Stimulated activated CD4-positive, alpha-beta T cell treated with anti-CD3 and anti-CD28 coated beads, Interleukin-15, amount 100 ng/mL, for 24 hours (primary cell): ENCODE data around the gene GUCY1A2.

Experiments used
- DNase-seq: peaks from one replicate; pipeline ENCODE4 v3.0.0-alpha.2; 2020

The GUCY1A2 gene

DNA sequence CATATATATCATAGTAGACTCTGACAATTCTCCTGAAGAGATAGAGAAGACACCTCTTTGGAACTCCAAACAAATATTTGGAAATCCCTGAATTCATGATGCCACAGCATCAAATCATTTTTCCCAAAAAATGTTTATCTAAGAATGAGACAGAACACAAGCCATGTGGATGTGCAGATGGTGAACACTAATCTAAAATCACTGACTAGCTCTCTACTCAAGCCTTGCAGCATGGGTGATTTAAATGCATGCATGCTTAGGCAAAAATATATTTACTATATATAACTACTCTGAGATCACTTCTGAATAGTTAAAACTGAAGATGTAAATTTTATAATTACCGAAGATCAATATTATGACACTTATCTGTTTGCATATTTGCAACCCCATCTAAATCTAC, 289.9 kb downstream of the GUCY1A2 start:
- DNase-seq = no peak

DNA sequence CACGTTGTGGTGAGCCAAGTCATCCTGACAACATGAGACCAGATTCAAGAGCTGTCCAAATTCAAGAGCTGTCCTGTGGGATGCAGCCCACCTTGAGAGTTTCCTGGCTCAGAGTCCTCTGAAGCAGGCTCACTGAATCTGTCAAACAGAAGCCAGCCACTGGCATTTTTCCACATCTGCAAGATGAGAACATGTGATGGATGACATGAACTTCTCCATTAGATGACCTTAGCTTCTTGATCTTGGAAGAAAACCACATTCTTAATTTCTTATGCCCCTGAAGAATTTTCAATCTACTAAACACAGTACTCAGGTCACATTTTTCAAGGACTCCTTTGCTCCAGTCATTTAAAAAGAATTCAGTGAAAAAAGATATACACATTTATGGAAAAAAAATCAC, 291.0 kb downstream of the GUCY1A2 start:
- no peak for DNase-seq

DNA sequence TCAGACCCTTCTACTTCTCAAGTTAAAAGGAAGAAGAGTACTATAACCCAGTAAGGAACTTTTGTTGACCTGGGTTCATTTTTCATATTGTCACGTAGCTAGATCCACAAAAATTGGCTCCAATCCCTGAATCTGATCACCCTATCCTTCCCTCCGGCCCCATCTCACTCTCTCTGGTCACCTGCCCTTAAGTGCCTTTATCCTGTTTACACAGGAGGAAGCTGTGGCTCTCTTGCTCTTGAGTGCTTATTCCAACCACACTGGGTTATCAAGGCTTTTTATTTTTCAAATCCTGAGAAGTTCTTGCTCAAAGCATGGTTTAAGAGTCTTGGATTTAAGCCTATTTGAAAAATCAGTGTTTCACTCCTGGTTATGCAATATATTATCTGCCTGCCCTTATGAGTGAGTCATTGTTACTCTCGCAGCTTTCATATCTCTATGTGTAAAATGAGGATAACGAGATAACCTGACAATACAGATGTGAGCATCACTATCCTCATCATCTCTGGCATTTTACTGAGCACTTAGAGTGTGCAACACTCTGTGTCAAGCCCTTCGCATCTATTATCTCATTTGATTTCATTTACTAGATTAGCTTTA, 293.9 kb downstream of the GUCY1A2 start:
- DNase-seq = no peak

DNA sequence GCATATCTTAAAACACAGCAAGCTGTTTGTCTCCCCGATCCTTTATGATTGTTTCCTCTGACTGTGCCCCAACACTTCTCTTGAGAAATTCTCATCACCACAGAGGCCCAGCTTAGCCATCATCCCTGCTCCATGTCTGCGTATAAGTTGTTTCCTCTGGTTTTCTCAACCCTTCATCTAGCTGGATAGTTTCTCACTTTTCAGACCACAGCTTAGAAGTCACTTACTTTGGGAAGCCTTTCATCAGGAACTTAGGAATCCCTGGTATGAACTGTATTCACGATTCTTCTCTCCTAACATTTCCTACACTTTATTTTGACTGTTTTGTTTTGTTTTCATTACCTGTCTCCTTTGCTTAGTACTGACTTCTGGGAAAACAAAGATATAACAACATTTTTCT, 295.2 kb downstream of the GUCY1A2 start:
- DNase-seq = no peak

DNA sequence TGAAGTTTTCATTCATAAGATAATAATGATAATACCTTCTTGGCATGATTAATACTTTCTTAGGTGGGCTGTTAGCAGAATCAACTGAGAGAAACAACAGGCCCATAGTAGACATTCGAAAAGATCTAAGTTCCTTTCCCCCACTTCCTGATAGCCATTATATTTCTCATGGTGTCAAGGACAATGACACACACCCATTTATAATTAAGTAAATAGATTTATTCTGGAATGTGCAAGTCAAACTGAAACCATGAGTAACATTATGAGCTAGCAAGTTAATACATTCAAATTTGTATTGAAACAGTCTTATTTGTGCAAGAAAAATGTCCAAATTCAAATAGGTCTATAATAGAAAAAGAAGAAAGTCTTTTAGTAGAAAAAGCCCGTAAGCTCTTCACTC, 301.1 kb downstream of the GUCY1A2 start:
- DNase-seq = no peak

DNA sequence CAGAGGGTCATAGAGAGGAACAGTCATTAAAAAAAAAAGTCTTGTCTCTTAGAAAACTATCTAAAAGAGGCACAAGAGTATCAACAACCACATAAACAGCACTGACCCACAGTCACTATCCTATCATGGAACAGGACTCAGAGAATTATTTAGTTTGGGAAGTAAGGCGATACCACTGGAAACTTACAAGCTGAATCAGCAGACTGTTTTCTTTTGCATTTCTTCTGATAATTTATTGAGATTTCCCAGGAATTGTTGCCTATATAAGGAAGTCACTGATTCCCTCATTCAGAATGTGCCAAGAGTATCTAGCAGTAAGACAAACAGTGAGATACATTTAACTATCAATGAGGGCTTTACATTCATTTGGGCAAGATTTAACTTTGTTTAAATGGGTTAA, 304.1 kb downstream of the GUCY1A2 start:
- DNase-seq = no peak

DNA sequence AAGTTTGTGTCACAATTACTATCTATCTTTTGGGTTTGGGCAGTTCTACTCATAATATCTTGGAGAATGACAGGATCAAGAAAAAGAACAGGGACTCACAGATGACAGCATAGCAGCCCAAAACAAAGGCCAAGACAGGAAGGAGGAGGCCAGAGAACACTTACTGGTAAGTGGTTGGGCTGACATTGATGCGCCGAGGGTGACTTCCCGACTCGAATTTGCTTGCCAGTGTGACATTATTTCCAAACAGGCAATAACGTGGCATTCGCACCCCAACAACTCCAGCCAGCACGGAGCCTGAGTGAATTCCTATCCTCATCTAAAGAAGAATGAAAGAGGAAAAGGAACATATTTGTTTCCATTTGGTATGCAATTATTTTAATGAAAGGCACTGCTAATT, 309.9 kb downstream of the GUCY1A2 start:
- no peak for DNase-seq

DNA sequence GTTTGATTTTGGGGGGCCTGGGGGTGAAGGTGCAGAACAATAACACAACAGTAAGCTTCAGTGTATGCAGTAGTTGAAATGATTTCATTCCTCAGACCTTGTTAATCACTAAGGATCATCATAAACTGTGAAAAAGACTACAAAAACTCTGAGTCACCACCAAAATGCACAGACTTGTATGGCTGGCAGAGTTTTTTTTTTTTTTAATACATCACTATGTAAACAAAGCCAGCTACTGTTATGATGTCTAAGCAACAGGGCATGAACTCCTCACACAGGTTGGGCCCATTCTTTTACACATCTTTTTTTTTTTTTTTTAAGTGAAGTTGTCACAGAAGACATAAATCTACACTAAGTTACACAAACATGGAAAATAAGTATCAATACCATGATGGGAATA, 311.9 kb downstream of the GUCY1A2 start:
- no peak for DNase-seq

DNA sequence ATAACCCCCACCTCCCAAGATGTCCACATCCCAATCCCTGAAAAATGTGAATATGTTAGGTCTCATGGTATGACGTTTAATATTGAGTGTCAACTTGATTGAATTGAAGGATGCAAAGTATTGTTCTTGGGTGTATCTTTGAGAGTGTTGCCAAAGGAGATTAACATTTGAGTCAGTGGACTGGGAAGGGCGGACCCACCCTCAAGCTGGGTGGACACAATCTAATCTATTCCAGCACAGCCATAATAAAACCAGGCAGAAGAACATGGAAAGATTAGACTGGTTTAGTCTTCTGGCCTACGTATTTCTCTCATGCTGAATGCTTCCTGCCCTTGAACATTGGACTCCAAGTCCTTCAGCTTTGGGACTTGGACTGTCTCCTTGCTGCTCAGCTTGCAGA, 315.5 kb downstream of the GUCY1A2 start:
- DNase-seq = no peak

DNA sequence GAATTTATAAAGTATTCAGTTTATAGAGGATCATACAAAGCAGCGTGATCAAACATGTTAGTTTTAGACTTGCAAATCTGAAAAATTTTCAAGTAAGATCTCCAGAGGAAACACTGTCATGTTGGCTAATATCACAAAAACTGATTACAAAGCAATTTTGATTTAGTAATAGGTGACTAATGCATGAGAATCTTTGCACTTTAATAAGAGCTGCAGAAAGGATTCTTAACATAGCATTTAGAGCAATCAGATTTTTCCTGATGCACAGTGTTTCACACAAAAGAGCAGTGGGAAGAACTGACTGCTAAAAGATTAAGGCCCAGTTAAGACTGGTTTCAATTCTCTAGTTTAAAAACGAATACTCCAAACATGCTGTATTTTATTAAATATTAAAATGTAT, 321.2 kb downstream of the GUCY1A2 start:
- DNase-seq = no peak

DNA sequence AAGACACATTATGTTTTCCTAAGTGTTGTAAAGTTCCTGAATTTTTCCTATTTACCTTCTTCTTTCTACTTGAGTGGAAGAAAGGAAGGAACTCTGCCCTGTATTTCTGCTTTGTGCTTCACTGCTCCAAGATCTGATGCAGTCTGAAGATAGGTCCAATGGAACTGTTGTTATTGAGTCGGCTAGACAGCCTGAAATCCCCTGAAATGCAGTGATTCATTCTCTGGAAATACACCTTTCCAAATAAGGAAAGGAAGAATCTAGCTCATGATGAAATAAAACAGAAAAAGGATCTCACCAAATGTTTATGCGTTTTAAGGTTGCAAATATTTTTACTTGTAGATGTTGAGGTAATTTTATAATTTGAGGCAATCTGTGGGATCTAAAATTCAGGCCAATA, 322.8 kb downstream of the GUCY1A2 start:
- no peak for DNase-seq

DNA sequence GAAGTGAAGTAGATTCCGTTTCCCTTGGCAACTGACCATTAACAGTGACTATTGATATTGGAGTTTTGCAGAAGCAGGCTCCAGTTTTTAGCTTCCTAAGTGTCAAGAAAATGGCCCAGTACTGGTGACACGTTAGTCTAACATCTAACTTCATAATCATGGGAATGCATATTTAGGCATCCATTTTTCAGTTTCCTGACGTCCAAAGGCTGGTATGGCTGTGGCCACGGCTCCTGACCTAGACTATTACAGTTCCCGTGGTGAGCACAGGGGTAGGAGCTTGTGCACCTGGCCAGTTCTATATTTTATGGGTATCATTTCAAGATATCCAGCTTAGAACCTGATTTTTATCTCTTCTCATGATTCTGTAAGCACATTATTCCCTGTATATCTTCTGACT, 323.8 kb downstream of the GUCY1A2 start:
- DNase-seq = no peak

DNA sequence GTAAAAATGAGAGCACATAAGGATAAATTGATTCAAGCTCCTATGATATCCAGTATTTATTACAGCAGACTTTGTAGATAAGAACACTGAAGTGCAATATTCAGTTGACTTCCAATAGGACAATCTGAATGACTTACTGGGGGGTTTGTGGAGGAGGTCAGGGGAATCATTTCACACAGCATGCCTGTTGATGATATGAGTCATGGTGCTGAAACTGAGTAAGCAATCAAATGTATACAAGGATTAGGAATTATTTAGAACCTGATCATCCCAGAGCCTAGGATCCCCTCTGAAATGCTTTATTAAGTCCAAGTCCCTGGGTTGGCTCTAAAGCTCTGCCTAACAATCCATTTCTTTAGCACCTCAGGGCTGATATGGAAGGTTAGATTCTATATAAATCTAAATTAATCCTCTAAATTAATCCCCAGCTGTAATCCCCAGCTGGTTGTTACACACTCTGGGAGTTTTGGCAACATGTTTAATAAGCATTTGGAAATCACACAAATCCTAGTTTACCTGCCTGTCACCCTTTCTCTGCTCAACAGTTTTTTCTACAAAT, 326.4 kb downstream of the GUCY1A2 start:
- DNase-seq = no peak

DNA sequence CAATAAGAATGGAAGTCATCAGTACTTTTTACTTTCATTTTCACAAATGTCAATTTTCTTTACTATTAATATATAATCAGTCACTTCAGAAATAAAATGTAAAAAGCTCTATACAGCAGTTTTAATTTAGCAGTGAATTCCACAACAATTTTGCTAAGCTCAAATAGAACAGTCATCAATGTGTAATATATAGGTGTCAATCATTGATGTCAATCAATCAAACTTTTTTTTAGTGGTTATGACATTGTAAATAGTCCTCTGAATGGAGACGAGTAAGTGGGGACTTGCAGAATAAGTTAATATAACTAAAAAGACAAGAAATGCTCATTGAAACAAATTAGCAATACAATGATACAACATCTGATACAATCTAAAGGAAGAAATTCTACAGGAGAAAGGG, 327.4 kb downstream of the GUCY1A2 start:
- no peak for DNase-seq

DNA sequence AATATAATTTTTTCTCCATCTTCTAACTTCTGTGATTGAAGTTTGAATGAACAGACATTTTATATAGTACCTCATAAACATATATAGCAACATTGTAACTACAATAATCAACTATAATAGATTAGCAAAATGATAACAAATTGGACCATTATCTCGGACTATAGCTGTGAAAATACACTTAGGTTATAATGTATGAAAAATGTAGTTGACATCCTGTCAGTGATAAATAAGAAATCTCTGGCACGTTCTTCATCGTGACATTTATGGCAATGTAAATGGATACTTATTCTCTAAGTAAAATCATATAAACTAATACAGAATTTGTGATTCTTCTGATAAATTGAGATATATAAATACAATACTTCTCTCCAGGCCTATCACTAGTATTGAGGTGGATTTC, 333.3 kb downstream of the GUCY1A2 start:
- no peak for DNase-seq

DNA sequence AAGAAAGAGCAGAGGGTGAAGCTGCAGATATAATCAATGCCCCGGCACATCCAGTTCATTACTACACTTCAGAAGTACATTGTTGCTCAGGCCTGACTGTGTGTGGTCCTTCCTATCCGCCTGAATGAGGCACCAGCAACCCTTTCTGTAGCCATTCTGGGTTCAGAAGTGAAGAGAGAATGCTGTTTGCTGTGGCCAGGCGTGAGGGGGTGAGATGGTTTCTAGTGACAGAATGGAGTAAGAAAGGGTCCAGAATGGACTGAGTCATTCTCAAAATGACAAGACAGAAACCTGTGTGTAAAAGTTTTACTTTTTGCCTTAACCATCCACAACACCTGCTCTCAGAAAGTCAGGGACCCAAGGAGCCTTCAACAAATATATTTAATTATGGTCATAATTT, 334.8 kb downstream of the GUCY1A2 start:
- no peak for DNase-seq

DNA sequence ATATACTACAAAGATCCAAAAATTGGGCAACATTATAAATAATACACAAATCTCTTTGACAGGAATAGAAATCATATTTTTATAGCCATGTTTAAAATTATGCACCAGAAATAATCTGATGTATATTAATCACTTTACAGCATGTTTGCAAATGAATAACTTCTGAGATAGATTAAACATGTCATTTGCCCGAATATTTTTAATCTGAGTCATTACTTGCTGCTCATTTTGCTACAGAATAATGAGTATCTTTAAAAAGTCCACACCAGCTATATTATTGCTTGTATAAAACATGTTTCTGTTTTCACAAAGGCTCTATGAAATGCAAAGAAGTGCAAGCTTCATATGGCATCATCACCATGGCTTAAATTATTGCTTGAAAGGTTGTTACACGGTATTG, 336.8 kb downstream of the GUCY1A2 start:
- no peak for DNase-seq

DNA sequence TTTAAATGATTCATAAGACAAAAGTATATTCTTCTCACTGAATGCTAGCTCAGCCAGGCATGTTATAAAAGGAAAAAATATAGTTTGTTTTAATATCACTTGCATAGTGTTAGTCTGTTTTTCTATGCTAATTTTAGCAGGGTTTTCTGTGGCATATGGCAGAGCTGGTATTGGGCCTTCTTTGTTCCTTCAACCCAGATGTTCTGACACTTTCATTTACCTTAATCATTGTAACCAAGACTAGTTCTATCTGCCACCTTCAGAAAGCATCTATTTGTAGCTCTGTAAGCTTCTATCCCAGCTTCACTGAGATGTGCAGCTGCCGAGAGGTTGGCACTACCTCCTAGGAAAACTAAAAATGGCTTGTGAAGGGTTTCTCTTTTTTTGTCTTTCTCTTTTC, 338.7 kb downstream of the GUCY1A2 start:
- no peak for DNase-seq

DNA sequence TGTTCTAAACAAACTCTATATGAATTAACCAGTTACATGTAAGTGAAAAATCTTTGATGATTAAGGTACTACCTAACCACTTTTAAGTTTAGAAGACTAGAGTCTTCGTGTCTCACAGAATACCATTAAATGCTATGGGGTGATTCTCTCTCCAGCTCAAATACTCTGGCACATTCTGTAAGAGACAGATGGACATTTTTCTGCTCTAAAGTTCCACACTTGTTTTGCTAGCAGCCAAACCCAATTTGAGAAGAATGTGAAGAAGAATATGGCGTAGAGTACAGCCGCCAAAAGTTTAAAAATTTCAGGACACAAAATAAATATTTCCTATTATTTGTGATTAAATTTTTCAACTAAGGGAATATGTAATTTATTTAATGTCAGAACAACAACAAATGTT, 339.1 kb downstream of the GUCY1A2 start:
- DNase-seq = no peak

DNA sequence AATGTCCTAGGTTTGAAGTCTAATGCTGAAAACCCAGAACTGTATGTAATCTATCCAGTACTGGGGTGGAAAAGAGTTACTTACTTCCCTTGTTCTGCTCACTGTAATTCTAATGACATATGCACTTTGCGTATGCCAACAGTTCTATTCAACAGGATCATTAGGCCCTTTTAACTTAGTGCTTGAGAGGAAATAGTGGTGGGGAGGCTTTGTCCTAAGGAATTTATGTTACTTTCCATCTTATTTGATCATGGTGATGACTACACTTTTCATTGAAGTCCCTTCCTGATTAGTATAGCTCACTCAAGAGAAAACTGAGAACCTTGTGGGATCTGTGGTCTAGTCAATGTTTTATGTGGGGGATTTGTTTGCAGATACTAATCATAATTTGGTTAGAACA, 348.2 kb downstream of the GUCY1A2 start:
- no peak for DNase-seq

DNA sequence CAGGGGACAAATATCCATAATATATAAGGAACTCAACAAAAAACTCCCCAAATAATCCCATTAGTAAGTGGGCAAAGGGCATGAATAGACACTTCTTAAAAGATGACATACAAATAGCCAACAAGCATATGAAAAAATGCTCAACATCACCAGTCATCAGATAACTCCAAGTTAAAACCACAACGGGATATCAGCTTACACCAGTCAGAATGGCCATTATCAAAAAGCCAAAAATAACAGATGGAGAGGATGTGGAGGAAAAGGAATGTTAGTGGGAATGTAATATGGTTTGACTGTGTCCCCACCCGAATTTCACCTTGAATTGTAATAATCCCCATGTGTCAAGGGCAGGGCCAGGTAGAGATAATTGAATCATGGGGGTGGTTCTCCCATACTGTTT, 350.1 kb downstream of the GUCY1A2 start:
- DNase-seq = no peak

DNA sequence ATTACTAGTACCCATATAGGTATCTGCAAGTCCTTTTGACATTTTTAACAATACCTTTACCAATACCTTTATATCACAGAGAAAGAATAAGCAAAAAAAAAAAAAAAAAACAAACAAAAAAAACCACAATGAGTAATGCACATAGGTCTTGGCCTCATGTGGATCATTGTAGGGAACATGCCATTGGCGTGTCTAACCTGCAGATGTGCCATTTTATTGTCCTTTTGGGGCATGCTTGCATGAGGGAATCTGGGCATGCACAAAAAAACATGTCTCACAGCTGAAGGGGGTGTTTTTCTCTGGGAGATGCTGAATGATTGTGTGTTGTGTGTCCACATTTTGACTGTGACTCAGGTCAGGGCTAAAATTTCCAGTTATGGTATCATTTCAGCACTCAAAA, 361.6 kb downstream of the GUCY1A2 start:
- no peak for DNase-seq

DNA sequence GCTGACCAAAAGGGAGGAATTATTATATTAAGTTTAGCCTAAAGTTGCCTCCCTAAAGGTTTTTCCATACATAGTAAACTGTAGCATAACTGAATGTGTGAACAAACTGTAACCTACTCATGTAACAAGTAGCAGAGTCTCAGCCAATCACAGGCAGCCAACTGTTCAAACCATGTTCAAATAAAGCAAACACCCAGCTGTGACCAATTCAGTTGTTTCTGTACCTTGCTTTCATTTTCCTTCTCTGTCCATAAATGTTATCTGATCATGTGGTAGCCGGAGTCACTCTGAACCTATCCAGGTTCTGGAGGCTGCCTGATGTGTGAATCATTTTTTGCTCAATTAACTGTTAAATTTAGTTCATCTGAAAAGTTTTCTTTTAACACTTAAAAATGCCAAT, 373.5 kb downstream of the GUCY1A2 start:
- no peak for DNase-seq

DNA sequence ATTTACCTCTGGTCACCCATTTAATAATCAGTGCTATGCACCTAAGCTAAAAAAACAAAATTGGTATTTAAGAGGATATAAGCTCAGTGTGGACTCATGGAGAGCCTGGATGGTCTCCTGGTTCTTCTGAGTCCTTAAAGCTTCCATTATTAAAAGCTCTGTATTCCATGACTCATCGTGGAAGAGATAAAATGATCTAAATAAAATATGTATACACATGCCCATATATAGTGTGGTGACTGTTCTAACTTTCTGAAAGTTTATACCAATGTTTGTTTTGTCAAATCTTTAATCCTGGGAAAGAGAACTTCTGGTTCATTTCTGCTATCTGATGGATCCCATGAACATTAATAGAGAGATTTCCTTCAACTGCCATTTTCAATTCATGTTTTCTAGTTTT, 375.9 kb downstream of the GUCY1A2 start:
- DNase-seq = no peak

DNA sequence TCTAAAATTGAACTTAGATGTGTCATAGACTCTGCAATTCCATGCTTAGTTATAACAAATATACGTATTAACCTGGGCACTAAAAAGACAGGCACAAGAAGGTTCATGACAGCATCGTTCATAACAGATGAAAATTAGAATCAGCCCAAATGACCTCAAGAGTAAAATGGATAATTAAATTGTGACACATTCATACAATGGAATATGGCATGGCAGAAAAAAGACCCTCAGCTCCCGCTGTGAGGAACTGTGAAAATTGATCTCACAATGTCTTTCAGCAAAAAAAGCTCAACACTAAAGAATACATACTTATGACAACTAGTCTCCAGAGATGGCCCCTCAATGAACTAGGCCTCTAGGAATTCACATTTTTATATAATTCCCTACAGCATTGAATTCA, 386.0 kb downstream of the GUCY1A2 start:
- no peak for DNase-seq

DNA sequence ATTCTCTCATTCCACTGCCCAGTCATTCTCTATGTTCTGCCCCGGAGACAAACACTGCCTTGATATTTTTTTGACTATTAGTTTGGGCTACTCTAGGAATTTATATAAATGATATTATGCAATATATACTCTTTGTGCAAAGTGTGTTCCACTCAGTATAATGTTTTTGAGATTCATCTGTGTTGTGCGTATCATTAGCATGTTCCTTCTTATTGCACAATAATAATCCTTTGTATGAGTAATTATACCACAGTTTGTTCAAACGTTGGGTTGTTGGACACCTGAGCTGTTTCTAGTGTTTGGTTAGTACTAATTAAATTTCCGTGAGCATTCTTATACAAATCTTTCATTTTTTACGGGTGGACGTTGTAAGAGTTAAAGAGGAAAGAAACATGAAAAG, 390.6 kb downstream of the GUCY1A2 start:
- DNase-seq = no peak
